Stimulated activated CD4-positive, alpha-beta T cell treated with anti-CD3 and anti-CD28 coated beads, Interleukin-2, amount 100 ng/mL, for 4 hours (primary cell): Measurements from ENCODE around the gene AGPS.

ENCODE experiments used
- DNase-seq: peaks from one replicate; pipeline ENCODE4 v3.0.0-alpha.2; 2020; ENCODE audit warnings: low read depth

Gene AGPS

DNA sequence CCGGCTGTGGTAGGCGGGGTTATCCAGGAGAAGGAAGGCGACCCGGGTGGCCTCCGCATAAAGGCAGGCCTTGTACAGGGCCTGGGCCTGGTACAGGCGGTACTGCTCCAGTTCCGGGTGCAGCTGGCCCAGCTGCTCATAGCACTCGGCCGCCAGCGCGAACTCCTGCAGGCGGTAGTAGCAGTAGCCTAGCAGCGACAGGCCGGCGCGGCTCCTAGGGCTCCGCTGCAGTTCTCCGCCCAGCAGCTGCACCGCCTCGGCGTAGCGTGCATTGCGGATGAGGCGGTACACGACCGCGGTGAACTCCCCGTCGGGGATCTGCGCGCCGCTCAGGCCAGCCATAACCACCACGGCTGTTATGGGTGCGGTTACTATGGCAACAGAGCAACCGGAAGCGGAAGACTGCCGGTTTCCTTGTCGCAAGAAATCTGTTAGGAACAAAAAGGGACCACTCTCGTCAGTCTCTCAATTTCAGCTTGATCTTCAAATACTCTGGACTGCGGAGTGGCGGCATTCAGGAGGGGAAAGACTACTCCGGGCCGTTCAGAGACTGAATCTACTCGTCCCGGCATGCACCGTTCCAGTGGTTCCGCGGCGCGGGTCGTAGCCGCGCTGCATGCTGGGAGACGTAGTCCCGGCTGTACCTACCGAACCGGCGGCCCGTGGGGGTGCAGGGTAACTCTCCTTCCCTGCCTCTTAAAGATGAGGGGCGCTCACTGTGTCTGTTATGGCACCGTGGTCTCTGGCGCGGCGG is 160.0 kb downstream of the AGPS start:
- DNase-seq: peak; percentile 83

DNA sequence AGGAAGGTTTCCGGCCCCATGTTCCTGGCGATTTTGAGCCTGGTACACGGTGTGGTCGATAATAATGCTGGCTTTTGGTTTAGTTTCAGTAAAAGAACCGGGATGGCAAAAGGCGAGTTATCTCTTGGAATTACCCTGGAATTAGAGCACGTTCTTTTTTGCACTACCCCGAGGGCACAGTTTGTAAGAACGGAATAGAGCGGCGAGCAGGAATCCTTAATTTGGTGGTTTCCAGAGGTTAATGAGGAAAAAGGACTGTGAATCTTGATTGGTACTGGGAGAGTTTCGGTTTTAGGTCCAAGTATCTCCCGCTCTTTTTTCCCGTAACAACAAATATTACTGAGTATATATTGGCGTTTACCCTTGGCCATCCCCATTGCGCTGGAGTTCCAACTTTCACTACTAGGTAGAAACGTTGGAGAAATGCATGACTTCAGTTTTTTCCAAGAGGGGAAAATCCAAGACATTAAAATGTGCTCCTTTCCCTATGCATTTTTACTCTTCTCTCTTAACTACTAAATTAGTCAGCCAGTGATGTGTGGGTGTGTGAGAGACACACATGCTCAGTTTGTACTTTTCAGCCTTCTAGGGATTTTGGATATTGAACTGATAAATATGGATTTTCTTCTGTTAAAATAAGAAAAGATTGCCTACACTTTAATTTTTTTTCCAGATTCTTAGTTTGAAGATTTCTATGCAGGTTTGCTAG is 160.8 kb downstream of the AGPS start:
- no peak for DNase-seq

DNA sequence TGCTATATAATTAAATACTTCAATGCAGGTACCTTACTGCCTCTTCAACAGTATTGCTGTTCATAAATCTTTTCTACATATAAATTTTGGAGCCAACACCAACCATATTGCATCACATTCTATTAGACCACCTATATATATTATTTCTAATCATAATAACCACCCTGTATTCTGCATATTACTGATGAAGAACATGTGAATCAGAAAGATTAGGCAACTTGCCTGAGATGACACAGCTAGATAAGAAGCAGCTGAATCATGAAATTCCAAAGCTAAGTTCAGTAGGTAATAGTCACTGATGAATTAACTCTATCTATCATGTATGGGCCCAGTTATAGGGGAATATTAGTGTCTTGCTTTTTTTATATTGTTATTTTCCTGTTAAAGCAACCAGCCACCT is 161.8 kb downstream of the AGPS start:
- DNase-seq: no peak

DNA sequence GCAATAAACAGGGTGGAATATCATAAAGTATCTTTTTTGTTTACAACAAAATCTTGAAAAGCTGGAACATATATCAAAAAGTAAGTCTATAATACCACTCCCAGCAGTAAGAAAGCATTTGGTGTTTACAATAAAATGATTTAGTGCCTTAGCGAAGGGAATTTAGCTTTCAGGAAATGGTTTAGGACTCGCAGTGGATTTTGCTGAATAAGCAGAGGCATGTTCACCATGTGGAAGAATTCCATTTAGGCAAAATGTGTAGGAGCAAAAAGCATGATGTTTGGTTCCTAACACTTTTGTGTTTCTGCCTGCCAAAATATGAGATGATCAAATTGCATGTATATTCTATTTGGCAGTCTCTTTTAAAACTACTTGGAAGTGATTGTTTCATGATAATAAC is 163.6 kb downstream of the AGPS start:
- DNase-seq: no peak

DNA sequence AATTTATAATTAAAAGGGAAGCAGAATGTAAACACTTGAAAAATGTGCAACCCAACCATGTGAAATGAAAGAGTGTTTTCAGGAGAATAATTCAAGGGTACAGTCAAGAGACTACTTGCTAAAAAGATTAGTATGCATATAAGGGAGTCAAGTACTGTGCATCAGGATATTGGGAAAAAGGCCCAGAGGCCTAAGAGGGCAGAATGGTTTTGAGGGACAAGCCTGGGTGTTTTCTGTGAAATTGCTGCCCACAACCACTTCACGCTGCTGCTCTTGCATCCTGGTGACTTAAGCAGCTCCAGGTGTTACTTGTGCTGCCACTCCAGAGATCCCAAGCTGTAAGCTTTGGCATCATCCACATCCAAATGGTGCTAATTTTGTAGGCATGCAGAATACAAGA is 165.2 kb downstream of the AGPS start:
- DNase-seq: no peak

DNA sequence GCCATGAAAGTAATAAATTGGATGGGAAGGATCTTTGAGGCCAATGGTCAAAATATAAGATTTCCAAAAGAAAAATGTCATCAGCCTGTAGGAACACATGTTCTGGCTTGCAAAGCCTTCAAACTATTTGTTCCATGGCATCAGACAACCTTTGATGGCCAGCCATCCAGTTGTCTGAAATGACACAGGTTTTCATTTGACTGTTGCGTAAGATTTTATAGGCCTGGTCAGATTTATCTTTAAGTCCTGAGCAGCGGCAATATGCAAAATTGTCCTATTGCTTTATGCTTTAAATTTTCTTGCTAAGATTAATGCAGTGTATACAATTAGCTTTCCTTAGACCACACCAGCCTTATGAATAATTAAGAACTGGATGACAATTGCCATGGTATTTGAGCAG is 167.1 kb downstream of the AGPS start:
- DNase-seq: no peak

DNA sequence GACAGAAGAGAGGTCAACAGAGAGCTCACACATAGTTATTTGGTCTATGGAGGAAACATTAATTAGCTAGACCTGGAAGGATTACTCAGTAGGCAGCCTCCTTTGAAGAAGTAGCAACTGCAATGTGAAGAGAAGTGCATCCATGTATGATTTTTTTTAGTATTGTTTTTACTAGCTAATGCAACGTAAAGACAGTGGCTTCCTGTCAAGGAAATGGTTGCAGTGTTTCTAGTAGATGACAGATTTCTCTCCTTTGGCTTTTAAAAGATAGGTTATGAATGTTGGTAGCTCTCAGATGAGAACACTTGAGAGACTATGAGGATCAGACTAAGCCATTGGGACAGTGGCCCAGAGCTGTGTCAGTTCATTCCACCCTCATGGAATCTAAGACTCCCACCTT is 175.8 kb downstream of the AGPS start:
- DNase-seq: no peak

DNA sequence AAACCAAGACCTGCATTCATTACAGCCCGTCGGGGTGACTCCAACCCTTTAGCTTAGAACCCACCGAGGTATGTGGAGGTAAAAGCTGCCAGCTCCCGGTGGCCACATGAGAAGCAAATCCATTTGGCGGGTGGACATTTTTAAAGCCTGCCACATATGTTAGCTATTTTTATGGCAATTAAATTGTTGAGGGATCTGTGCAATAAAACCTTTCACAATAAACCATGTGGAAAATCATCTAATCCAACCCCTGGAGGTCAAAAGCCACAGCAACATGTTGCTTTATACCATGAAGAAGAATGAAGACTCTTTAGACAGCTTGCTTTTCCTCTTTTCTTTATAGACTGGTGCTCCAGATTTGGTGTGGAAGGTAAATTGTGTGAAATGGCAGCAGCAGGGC is 176.3 kb downstream of the AGPS start:
- DNase-seq: no peak

DNA sequence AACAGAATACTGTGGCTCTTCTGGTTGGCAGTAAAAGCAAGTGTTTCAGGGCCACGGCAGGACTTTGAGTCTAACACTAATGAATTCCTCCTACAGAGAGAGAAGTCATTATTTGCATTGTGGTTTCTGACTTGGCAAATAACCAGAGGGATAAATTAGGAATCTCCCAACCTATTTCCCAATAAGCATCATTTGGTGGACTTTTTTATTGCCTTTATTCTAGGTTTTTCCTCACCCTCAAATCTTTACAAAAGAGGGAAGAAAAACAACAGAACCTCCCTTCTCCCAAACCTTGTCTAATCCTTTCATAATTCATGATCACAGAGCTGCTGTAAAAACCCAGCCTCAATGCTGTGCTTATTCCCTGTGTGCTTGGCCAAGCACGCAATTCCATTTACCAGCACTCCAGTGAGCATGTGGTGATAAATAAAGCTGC is 179.7 kb downstream of the AGPS start:
- DNase-seq: no peak

DNA sequence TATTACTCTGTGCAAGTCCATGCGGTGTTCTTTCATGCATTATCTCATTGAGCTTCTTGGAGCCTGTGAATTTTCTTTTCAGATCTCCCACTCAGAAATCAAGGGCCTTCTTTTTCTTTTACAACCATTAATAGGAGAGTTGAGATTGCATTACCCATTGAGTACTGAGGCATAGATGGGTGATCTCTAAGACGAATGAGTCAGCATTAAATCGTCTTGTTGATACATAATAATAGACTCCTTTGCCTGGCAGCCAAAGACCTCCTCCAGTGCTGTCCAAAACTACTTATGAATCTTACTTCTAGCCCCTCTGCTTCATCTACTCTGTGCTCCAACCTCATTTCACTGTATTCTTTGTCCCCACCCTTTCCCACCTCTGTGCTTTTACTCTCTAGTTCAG is 180.5 kb downstream of the AGPS start:
- no peak for DNase-seq

DNA sequence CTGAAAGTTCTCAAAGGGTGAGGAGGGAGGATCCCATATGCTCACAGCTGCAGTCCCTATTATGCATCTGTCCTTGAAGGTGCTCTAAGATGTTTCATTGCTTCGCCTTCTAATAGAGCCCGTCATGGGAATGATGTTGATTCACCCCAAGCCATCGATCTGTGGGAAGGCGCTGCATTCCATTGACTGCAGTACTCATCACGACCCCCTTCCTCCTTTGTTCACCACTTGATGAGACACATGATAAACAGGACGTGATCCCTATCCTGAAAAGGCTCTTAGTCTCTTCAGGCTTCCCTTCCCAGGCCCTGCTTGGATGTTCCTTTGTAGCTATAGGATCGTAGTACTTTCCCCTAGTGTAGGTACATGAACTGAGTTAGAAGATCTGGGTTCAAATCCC is 181.8 kb downstream of the AGPS start:
- DNase-seq: no peak

DNA sequence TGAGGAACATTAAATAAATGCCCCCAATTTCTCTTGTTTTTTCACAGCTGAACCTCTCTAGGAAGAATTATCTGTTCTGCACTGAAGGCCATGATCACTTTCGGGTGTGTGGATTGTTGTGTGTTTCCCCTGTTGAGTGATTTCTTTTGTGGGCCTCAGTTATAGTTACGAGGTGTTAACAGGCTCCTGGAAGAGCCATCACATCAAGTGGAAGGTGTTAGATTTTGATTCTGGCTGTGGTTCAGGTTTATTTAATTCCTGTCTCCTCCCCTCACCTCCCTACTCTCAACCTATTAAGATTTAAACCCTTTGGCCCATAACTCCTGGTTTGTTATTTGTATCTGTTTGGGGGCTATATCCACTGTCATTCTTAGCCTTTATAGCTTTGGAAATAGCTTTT is 182.8 kb downstream of the AGPS start:
- DNase-seq: no peak

DNA sequence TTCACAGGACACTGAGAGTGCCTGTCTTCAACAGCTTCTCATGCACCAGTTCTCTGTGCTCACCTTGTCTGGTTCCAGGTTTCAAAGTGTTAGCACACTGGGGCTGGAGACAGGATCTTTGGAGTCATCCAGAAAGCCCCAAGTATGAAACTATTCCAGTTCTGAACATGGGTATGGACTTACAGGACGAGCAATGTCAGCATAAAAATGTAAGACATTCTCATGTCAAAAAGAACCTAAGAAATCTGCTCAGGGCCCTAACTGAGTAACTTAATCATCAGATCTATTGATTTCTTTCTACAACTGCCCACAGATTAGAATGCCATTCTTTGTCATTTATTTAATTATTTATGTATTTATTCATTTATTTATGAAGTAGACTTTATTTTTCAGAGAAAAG is 184.5 kb downstream of the AGPS start:
- DNase-seq: no peak

DNA sequence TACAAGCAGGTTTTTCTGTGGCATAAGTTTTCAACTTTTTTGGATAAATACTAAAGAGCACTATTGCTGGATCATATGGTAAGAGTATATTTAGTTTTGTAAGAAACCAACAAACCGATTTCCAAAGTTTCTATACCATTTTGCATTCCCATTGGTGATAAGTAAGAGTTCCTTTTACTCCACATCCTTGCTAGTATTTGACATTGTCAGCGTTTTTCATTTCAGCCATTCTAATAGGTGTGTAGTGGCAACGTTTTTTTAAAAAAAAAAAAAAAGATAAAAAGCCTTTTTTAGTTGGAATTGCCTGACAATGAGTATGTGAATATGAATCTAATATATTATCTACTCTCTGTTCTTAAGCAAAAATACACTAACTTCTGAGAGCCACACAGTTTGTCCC is 185.9 kb downstream of the AGPS start:
- DNase-seq: no peak

DNA sequence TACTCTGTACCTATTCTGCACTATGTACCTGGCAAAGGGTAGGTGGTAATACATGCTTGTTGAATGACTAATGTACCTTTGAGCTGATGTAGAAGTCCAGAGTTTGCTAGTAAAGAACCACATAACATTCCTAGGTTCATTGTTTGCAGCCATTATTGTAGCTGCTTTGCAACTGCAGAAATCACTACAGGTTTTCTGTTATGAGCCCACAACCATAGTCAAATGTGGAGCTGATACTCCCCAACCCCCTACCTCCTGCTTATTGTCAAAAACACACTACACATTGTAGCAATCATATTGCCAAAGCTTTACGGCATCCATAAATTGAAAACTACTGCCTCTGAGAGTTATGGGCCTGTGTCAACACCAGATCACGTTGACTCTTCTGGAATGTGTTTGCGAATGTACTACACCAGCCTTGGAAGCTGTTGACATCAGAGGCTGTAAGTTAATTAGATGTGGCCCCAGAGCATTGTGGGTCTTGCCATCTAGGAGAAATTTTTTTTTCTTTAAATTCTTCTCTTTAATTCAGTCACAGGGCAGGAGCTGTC is 187.0 kb downstream of the AGPS start:
- no peak for DNase-seq

DNA sequence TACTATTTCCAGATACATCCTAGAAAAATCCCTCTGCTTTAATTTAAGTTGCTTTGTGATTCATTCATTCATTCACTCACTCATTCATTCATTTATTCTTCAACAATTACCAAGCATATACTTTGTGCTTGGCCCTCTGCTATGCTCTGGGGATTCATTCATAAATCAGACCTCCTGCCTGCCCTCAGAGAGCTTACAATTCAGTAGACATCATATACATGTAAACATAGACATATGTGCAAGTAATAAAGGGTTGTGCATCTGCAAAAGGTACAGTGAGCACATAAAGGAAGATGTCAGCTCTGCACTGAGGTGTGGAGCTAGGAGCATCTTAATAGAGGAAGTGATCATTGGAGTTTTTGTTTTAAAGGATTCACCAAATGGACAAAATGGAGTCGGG is 189.4 kb downstream of the AGPS start:
- DNase-seq: no peak

DNA sequence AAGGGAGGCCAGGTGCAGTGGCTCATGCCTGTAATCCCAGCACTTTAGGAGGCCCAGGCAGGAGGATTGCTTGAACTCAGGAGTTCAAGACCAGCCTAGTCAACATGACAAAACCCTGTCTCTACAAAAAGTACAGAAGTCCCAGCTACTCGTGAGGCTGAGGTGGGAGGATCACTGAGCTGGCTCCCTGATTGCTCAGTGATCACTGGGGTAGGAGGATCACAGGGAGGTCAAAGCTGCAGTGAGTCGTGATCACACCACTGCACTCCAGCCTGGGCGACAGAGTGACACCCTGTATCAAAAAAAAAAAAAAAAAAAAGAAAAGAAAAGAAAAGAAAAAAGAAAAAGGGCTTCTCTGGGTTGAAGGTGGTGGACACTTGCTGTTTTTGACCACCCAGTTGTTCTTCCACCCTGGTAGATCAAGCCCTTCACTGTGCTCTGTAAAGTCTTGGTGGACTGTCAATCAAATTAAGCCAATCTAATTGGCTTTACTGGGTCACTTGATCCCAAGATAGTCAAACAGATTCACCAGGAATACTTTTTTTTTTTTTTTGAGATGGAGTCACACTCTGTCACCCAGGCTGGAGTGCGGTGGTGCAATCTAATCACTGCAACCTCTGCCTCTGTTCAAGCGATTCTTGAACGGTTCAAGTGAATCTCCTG is 191.6 kb downstream of the AGPS start:
- no peak for DNase-seq

DNA sequence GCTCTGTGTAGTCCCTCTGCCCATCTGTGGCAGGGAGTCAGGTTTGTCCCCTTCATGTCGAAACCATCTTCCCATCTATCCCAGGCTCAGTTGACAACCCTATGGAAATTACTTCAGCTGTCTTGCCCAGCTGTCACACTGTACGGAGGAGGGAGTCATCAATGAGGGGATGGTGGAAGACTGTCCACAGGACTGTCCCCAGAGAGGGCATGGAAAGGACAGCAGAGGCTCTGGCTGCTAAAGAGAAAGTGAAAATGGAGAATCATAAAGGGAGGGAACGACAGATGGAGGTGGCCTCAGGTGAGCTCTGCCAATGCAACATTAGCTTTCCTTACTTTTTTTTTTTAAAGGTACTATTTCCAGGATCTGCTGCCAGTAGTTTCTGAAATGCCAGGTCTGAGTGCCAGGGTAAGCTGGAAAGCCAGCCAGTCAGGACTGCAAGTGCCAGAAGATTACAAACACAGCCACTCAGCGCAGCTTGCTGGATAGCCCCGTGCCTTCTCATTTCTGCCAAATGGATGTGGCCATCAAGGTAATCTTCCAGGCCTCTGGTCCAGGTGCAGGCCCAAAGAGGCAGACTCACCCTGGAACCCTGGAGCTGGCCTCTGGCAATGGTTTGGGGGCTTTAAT is 192.8 kb downstream of the AGPS start:
- no peak for DNase-seq

DNA sequence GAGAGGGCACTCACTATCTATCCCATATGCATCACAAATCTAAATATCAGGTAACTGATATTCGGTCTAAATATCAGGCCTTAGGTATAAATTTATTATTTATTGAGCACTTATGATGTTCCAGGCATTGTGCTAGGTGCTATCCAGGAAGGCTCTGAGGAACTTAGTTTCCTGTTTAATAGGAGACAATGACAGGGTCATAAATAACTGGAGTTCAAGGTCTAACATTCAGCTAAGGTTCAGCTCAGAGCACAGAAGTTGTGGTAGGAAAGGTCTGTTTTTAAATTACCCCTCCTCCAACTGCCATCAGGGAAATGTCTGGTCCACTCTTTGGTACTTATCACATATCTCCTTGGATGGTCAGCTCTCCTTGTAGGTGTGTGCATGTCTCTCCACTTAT is 193.6 kb downstream of the AGPS start:
- DNase-seq: no peak

DNA sequence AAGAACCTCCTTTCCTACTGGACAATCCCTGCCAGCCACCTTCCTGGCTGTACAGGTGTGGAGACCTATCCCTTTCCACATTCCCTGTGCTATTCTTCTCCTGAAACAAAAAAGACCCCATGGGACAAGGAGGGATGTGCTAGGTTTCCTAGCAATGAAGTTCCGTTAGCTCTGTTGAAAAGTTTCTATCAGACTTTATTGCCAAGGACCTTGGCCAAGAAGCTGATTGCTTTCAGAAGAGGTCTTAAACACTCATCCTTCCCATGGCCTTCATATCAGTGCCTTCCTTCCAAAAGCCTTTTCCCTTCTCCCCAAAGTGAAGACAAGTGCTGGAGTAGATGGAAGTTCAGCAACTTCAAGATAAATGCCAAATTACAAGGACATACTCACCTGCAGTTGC is 194.8 kb downstream of the AGPS start:
- no peak for DNase-seq

DNA sequence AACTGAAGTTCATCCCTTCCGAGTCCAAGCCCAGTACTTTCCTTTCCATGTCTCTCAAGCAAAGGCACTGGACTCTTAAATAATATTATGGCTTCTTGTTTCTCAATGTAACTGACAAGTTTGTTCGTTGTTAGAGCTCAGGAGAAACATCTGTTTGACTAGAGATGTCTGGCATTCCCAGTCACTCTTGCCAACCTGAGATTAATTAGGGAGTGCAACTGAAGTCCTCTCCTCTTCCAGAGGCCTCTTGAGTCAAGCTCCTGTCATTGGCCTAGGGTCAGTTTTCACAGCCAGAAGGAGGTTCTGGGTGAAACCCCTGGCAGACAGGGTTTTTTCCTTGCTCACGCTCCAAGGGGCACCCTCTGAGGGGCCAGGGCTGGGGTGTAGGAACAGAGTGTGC is 196.1 kb downstream of the AGPS start:
- DNase-seq: no peak

DNA sequence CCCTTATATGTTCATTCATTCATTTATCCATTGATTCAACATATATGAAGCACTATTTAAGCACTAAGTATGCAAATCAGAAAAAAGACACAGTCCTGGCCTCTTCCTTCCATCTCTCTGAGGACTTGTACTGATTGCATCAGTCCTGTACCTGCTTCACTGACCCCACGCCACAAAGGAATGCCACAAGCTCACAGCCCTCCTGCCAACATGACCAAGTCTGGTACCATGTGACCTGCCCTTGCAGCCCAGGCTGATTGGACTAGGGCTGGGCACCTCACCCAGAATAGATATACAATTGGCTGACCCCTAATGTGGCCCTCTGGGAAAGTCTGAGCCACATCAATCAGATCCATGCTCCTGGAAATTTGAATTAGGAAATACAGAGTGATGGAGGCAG is 196.6 kb downstream of the AGPS start:
- no peak for DNase-seq

DNA sequence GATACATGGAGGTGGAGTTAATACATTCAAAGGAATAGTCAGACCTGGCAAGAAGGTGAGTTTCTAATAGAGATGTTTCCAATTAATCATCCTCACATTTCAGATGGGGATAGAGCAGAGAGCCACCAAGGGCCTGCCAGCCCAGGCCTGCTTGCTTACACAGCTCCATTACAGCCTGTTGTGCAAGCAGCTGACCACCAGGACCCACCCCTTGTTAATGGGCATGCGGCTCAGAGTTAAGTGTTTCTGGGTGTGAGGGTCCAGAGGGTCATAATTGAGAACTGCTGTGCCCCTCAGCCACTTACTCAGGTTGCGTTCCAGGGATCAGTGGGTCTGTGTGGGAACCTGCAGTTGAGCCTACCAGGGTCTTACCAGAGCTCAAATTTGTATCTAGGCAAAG is 199.8 kb downstream of the AGPS start:
- no peak for DNase-seq
